ENCODE results near the gene GNG12.

- no peak for TF ChIP-seq GATA2 (IDR thresholded peaks at IDR 0.05; ENCODE audit: low read depth, low read length)
- TF ChIP-seq GATA3 (IDR thresholded peaks at IDR 0.05; ENCODE audit: low read depth, low read length): no peak
These were observed 9.7 kb downstream of the GNG12 start for GRCh38 chr1:67823615-67824014.

Data from SH-SY5Y (cell line).